Esophagus muscularis mucosa (tissue), 4 donors: ENCODE results near the gene LDB1.

Experiments used
- EP300 ChIP-seq: sonication (generic); formaldehyde crosslinking; IDR thresholded peaks from one replicate; pipeline ENCODE4 v1.6.1; 2017; ENCODE audit warnings: antibody characterized with exemption
- POLR2A ChIP-seq: fragments of 450-650 bp; IDR thresholded peaks from one replicate; pipeline ENCODE4 v1.6.1; 2017; ENCODE audit warnings: antibody characterized with exemption, moderate library complexity, mild to moderate bottlenecking, low read depth
- TF ChIP-seq, protein P1 (sequence below), 3 experiments: fragments of 200-600 bp in 2 of 3; fragments of 450-650 bp in 1 of 3; sonication (generic) in 2 of 3; IDR thresholded peaks; one replicate each; pipeline ENCODE4 v1.5.1; 2017 to 2019; ENCODE audit warnings: antibody characterized with exemption in 3 of 3, mild to moderate bottlenecking in 2 of 3, moderate library complexity in 1 of 3

GRCh38 chr10:102101152-102101551 lies 19.0 kb downstream of the LDB1 start:
- no peak for TF ChIP-seq POLR2A
- TF ChIP-seq, protein P1, sequence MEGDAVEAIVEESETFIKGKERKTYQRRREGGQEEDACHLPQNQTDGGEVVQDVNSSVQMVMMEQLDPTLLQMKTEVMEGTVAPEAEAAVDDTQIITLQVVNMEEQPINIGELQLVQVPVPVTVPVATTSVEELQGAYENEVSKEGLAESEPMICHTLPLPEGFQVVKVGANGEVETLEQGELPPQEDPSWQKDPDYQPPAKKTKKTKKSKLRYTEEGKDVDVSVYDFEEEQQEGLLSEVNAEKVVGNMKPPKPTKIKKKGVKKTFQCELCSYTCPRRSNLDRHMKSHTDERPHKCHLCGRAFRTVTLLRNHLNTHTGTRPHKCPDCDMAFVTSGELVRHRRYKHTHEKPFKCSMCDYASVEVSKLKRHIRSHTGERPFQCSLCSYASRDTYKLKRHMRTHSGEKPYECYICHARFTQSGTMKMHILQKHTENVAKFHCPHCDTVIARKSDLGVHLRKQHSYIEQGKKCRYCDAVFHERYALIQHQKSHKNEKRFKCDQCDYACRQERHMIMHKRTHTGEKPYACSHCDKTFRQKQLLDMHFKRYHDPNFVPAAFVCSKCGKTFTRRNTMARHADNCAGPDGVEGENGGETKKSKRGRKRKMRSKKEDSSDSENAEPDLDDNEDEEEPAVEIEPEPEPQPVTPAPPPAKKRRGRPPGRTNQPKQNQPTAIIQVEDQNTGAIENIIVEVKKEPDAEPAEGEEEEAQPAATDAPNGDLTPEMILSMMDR (IDR thresholded peaks at IDR 0.05): no peak
- no peak for TF ChIP-seq EP300
